HG03159 (cell line): Measurements from ENCODE around the gene MYF5.

Experiments used
- ATAC-seq: cut with Tn5 transposase; IDR thresholded peaks from one replicate; pipeline ENCODE4 v1.9.1; 2021; ENCODE audit warnings: mild to moderate bottlenecking, moderate library complexity; ENCODE audit not compliant: unreplicated experiment

Gene MYF5

DNA sequence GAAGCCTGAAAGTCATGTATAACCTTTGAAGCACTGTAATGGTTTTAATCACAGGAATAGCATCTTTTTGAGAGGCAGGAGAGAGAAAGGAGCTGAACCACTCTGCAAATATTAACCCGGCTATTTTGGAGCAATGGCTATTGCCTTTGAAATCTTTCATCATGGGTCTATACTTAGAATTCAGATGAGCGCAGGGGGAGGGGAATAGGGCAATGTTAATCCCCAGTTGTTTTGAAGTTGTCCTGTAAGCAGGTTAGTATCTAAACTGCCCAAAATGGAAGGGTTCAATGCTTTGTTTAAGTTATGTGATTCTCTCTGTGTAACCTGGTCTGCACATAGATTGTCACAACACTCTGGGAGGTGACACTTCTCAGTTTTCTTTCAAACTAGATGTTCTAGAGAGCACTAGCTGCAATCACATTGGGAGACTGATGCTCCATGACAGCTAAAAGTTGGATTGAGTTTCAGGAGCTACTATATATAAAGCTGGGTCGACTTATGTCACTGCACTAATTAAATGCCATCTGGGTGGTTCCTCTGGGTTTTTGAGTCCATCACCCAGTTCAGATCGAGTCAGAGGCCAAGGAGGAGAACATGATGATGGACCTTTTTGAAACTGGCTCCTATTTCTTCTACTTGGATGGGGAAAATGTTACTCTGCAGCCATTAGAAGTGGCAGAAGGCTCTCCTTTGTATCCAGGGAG, 9.4 kb upstream of the MYF5 start, which contains the start of gene MYF6:
Gene MYF6 (plus strand): TSS at position 509 of the 704 bp plus-strand sequence. CDS start 86 bp downstream, at position 595.
- ATAC-seq, result no peak

DNA sequence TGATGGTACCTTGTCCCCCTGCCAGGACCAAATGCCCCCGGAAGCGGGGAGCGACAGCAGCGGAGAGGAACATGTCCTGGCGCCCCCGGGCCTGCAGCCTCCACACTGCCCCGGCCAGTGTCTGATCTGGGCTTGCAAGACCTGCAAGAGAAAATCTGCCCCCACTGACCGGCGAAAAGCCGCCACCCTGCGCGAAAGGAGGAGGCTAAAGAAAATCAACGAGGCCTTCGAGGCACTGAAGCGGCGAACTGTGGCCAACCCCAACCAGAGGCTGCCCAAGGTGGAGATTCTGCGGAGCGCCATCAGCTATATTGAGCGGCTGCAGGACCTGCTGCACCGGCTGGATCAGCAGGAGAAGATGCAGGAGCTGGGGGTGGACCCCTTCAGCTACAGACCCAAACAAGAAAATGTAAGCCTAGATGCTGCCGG, 8.9 kb upstream of the MYF5 start:
- ATAC-seq, result no peak

DNA sequence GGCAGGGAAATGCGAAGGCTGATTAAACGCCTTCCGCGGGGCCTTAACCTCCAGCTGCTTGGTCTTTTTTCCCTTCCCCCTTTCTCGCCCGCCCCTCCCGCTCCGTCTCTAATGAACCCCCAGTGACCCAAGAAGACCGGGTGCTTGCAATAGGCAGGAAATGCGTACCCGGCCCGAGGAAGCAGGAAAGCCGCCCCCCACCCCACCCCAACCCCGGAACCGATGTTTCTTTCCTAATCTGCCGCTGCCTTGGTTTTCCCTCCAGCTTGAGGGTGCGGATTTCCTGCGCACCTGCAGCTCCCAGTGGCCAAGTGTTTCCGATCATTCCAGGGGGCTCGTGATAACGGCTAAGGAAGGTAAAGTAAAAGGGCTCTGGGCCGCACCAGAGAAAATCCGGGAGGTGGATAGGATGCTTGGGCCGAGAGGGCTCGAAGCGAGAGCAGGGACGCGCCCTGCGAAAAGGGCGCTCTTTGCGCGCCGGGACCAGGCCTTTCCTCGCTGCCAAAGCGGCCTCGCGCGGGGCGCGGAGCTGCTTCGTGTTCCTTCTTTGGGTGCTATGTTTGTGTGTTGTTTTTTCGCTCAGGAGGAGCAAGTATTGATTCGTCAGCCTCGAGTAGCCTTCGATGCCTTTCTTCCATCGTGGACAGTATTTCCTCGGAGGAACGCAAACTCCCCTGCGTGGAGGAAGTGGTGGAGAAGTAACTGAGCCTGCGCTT, 8.3 kb upstream of the MYF5 start:
- ATAC-seq, result no peak

DNA sequence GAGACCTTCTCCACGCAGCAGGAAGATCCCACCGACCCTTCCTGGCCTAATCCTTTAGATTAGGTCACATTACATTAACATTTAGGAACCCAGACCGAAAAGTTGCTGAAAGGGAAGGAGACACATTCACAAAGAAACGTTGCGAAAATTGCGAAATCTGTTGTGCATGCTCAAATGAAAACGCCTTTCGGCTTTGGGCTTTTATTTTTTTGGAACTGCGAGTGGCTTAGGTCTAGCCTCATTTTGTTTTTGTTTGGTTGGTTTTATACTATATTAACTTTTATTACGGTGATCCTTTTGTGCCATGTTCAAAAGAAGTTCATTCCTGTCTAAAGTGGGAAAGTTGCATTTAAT, 7.8 kb upstream of the MYF5 start:
- ATAC-seq, result no peak

DNA sequence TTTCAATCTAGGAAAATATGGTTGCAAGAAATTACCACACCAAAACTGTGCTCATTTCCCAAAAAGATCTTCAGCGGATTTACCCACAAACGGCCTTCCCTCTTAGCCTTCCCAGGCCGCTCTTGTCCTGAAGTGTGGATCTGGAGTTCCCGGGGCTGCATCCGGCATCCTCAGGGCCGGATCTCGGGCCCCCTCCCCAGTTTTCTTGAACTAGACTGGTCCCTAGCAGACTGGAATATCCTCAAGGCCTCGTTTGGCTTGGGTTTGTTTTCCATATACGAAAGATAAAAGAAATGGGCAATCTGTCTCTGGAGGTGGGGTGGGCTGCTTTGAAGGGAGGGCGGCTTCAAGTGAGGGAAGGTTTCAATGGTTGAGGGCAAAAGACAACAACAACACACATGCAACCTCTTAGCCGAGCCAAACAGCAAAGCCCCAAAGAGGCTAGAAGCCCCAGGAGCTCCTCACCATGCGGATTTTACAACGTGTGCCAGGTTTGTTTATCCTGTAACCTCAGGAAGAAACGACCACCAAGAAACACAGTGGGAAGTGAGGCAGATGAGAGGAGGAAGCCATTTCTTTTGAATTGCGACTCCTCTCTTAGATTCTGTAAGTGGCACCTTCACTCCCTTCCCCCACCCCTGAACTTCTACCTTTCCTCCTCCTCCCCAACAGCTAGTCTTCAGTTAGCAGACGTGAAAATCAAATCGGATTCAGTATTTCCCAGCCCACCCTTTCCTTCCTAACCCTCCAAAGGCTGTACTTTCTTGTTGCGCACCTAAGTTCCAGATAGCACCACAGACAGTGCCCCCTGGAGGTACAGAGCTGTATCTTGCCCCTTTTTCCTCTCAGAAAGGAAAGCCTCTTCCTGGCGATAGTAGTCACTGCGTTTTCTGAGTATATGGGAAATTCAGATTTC, 6.6 kb upstream of the MYF5 start:
- no peak for ATAC-seq

DNA sequence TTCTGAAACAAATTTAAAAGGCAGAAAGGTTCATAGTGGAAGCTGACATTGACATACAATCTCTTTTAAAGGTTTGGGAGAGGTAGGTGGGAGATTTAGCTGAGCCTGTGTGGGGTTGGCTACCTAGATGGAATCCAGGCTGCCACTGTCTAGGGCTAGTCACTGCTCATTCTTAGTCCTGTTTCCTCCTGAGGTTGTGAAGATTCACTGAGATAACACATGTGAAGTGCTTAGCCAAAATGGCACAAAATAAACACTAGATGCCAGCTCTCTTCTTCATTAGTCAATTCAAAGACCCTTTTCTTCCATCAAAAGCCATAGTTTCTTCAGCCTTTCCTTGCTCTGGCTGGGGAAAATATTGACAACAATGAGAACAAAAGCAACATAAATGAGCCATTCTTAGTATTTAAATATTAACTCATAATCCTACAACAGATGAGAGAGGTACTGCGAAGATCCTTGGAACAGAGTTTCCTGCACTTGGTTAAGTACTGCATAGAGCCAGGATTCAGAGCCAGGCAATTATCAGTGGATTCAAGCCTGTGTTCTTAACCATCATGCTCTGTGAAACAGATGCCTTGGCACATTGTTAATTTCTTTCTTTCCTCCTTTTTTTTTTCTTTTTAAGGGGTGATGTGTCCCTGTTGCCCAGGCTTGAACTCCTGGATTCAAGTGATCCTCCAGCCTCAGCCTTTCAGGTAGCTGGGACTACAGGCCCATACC, 5.8 kb upstream of the MYF5 start:
- no peak for ATAC-seq

DNA sequence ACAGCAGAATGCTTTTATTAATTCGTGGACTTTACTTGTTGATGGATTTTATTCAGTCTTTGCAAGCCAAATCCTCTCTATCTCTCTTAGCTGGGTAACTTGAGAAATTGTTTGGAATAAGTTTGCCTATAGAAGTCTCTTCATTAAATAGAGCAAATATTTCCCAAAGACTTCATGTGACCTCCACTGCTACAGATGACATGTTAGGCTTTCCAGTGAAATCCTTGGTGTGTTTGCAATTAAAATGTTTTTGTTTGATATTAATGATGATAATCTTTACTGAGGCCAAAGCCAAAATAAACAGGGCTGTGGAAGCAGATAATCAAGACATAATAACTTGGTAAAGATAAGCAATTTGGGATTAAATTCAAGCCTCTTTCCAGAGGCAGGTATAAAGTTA, 4.8 kb upstream of the MYF5 start:
- no peak for ATAC-seq

DNA sequence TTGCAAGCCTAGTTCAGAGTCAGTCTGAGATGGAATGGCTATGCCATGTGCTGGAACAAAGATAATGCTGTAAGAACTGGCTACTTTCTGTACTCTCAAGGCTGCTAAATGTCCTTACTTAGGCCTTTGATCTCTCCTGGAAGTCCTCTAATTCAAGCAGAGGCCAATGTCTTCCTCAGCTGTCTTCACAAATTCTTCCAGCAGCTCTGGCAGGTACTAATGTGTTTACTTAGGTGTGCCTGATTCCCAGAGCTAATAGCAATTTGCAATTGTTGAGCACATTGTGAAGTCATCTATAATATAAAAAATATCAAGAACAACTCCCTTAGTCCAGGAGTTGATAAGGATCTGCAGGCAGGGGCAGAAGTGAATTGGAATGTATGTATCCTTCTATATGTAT, 3.8 kb upstream of the MYF5 start:
- ATAC-seq, result no peak

DNA sequence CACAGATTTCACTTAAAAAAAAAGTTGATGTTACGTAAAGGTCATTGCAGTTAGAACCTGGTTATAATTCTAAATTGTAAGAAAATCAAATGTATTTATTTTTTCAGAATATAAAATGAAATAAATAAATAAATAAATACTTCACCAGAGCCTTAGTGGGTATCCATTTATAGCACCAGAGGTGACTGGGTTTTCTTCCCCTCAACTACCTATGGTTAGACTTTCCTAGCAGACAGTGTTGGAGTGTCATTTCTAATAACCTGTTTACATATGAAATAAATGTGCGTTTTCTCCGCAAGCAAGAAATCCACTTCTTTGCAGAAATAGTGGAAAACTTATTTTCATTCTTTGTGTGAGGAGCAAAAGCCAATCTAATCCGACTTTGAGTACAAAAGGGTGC, 3.3 kb upstream of the MYF5 start:
- ATAC-seq, result no peak

DNA sequence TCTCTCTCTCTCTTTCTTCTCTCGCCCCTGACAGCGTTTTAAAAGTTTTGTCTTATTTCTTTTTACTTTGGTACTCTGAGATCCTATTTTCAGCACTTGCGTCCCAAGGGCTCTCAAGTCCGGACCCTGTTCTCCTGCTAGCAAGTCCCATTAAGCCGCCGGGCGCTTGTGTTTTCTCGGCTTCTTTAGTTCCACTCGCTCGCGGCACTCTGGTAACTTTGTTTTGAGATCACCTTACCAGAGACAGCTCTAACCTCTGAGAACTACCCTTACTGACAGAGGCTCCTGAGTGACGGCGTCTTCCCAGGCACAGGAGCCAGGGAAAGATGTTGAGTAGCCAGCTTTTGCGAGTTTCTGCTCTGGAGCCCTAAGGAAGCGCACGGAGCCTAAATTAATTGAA, 2.7 kb upstream of the MYF5 start:
- no peak for ATAC-seq

DNA sequence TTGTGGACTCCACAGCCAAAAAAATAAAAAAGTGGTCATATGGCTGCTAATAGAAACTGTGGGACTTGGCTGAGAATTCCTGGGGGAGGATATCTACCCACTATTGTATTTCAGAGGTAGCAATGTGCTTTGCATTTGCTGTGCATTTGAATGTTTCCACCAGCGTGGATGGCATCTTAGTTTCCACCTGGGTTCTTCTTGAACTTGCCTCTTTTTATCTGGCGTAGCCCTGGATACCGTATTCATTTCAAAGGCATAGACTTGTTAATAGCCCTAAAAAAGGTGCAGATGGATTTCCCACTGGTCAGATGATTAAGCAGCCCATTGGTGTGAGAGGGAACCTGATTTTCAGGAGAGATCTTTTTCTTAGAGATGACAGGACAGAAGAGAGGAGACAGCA, 1.9 kb upstream of the MYF5 start:
- ATAC-seq, result no peak

DNA sequence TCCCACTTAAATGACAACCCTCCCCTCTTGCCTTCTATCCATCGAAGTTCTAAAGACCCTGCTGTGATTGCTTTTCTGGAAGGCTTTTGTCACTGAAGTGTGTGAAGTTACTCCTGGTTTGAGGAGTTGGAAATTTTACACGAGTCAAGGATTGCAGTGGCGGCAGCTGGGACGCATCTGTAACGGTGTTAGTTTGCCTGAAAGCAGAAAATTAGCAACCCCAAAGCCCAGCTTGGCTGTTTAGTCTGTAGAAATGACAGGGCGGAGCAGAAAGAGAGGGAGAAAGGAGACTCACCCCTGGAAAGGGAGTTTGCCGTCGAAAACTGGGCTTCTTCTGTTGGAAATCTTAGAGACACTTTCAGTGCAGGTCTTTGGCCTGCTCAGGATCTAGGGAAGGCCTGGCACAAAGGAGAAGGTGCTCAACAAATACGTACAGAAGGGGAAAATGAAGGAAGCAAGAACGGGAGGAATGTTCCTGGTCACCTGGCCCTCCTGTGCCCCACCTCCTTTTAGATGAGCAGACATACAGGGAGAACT, 931 bp upstream of the MYF5 start:
- no peak for ATAC-seq

DNA sequence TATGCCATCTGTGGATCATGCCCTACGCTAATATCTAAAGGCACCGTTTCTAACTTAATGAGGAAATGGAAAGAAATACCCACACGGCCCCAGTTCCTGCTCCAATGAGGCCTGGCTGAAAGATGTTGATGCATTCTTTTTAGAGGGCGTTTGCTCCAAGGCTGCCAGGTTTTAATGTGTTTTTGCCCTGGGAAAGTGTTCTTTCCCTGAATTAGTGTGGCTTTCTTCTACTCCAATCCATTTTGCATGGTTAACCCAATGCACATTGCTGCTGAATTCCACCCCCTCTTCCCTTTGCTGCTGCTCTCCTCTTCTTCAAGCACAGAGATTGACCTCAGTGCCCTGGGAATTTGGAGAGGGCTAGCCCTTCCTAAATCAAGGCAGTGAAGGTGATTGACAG, 1.1 kb downstream of the MYF5 start:
- no peak for ATAC-seq

DNA sequence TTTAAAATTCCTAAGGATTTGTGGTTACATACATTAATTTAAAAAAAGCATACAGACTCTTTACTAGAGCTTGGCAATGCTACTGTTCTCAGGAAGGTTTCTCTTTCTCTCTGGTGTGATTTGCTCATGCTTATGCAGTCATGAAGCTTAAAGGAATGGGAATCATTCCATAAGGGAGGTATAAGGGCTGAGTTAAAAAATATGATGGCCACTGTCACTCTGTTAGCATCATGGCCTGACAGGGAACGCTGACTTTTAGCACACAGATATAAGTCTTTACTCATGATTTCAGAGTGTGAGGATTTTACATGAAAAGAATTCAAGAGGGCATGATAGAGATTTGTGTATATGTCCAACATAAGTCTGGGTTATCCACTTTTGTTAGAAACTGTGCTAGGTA, 3.8 kb downstream of the MYF5 start:
- no peak for ATAC-seq

DNA sequence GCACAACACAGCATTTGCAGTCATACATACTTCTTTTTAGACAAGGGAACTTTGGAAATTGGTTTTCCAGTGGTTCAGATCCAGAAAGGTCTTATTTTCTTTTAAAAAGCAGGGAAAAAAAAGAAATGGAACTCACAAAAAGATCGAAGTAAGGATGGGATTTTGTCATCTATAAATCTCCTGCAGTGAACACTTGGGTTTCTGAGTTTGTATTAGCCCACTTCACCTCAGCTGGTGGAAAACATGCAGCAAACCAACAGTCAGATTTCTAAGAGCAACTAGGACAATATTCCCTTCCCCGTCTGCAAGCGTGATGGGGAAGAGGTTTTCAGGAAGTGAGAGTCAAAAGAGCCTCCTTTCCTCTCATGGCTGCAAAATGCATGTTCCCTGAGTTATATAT, 4.6 kb downstream of the MYF5 start:
- no peak for ATAC-seq

DNA sequence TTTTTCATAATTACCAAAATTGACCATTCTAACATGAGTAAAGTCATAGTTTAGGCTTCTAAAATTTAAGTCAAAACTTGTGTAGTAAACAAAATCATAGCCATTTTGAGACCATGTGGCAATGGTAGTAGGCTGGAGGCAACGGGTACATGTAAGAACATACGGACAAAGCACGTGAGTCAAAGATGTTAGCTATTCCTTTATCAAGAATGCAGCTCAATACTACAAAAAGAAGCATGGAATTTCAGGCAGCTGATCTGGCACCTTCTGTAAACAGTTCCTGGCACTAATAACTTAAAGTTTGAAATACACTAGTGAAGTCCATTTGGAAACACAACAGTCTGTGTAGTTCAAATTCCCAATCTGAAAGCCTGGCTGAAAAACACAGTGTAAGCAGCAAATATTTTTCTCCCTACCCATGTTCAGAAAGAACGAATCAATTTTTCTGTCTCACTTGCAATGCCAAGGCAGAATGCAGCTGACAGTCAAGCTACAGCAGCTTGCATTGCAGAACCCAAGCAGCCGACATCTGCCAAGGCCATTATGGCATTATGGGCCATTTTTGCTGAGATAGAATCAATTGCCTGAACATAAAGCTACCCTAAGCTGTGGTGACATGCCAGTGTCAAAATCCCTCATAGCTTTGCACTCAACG, 29.3 kb downstream of the MYF5 start:
- ATAC-seq, result no peak

DNA sequence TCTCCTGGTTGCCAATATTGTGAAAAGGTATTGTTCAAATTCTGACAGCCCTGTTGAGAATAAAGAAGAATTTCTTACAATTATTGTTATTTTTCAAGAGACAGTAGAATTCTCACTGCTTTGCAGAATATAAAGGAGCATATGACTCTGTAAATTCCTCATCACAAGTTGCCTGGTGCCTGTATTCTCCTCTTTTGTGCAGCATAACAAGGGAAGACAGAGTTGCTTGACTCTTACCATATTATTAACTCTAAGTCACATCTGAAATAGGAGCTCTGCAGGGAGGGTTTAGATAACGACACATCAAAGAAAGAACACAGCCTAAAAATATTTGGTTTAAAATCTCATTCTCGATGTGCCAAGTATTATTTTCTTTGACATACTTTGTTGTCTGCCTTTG, 31.1 kb downstream of the MYF5 start:
- no peak for ATAC-seq

DNA sequence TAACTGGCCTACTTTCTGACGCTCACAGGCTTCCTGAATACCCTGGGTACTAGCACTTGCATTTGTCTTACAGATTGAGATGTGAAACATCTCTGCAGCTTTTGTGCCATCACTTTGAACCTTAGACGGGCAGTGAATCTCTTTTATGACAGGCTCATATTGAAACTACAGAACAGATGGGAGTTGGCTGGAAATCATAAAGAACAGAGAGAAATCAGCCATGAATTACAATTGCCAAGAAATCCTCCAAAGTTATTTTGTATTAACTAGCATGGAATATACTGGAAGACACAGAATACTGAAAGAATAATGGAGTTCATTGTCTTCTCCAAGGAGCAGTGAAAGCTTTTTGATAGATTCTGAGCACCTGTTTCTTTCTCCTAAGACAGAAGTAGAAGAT, 32.7 kb downstream of the MYF5 start:
- ATAC-seq, result no peak

DNA sequence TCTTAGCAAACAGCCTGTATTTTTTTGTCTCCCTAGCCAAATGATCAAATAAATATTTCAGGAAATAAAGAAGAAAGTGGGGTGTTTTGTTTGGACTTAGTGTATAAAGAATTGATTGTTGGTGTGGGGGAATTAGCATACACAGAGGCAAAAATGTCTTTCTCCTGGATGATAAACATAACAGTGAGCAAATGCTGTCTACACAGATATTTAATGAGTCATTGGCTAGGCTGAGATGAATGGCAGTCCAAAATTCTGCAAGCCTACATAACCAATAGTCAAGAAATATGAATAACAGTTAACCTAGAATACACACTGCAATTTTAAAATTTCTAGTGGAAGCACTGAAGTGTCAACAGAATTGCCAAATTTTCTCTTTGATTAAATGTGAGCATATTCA, 35.8 kb downstream of the MYF5 start:
- ATAC-seq, result no peak

DNA sequence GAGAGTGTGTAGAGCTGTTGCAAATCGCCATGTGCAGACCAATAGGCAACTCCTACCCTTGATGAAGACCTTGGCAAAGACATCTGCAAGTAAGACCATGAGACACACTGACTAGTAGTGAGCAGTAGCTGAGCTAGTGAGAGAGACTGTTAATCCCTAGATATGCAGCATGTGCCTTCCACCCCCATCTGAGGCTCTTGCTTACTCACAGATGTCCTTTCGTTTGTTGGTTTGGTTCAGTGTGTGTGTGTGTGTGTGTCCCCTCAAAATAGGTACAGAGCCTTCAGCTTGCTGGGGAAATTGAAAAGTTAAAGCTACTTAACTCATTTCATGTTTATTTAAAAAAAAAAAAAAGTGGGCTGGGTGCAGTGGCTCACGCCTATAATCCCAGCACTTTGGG, 37.6 kb downstream of the MYF5 start:
- ATAC-seq, result no peak
